Right lobe of liver (tissue), 4 donors: ENCODE measurements around the gene SPATA2.

Experiments used
- POLR2A ChIP-seq: fragments of 450-650 bp; IDR thresholded peaks from one replicate; pipeline ENCODE4 v1.6.1; 2017; ENCODE audit warnings: antibody characterized with exemption, mild to moderate bottlenecking
- TF ChIP-seq, protein P1 (sequence below), 4 donors: fragments of 200-600 bp in 3 of 4; fragments of 450-650 bp in 1 of 4; IDR thresholded peaks; one replicate each; pipeline versions ENCODE4 v1.5.1 to v1.8.0; 2016 to 2022; ENCODE audit warnings: antibody characterized with exemption in 4 of 4, mild to moderate bottlenecking in 2 of 4
- donor health status: DM: no; HTN: no; CAD: no.
- donor health status: DM: no; HTN: no; CAD: no.
- donor health status: DM: no; HTN: yes; CAD: no.

DNA sequence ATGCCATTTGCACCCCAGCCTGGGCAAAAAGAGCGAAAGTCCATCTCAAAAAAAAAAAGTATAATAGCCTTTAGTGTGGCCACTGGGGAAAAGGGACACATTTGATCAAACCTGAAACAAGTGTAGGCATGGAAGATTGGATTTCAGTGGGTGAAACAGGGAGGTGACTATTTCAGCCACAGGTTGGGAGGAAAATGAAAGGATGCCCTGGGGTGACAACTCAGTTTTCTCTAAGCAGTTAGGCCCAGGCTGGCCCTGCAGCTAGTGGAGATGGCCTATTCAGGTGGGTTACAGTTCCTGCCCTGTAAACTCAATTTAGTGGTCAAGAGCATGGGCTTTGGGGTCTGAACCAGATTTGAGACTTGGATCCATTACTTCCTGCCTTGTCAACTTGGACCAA lies 36.4 kb downstream of the SPATA2 start:
- TF ChIP-seq, protein P1, sequence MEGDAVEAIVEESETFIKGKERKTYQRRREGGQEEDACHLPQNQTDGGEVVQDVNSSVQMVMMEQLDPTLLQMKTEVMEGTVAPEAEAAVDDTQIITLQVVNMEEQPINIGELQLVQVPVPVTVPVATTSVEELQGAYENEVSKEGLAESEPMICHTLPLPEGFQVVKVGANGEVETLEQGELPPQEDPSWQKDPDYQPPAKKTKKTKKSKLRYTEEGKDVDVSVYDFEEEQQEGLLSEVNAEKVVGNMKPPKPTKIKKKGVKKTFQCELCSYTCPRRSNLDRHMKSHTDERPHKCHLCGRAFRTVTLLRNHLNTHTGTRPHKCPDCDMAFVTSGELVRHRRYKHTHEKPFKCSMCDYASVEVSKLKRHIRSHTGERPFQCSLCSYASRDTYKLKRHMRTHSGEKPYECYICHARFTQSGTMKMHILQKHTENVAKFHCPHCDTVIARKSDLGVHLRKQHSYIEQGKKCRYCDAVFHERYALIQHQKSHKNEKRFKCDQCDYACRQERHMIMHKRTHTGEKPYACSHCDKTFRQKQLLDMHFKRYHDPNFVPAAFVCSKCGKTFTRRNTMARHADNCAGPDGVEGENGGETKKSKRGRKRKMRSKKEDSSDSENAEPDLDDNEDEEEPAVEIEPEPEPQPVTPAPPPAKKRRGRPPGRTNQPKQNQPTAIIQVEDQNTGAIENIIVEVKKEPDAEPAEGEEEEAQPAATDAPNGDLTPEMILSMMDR (IDR thresholded peaks at IDR 0.05): no peak
- TF ChIP-seq POLR2A: no peak
